DND-41 (cell line): ENCODE results near the gene RAB3C.

Experiments used
- EZH2 ChIP-seq: IDR thresholded peaks from 3 replicates; pipeline ENCODE4 v1.6.1; 2012; ENCODE audit warnings: borderline replicate concordance, low read depth, mild to moderate bottlenecking, moderate library complexity, low read length, inconsistent platforms; ENCODE audit not compliant: severe bottlenecking
- TF ChIP-seq, protein P1 (sequence below): IDR thresholded peaks from 2 replicates; pipeline ENCODE4 v1.5.1; 2012; ENCODE audit warnings: borderline replicate concordance, low read length, moderate library complexity, mild to moderate bottlenecking; ENCODE audit not compliant: poor library complexity, severe bottlenecking; ENCODE audit errors: extremely low read depth

DNA sequence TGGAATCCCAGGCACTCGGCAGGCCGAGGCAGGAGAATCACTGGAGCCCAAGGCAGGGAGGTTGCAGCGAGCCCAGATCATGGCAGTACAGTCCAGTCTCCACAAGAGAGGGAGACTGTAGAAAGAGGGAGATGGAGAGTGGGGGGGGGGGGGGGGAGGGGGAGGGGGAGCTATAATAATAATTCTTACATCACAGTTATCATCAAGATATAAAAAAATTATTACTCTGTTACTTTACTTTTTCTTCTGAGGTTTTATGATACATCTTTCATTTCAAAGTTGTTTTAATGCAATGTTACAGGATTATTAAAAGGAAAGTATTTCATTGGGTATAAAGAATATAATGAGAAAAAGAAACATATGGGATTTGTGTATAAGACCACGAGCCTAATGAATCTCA is 17.8 kb upstream of the RAB3C start:
- TF ChIP-seq, protein P1, sequence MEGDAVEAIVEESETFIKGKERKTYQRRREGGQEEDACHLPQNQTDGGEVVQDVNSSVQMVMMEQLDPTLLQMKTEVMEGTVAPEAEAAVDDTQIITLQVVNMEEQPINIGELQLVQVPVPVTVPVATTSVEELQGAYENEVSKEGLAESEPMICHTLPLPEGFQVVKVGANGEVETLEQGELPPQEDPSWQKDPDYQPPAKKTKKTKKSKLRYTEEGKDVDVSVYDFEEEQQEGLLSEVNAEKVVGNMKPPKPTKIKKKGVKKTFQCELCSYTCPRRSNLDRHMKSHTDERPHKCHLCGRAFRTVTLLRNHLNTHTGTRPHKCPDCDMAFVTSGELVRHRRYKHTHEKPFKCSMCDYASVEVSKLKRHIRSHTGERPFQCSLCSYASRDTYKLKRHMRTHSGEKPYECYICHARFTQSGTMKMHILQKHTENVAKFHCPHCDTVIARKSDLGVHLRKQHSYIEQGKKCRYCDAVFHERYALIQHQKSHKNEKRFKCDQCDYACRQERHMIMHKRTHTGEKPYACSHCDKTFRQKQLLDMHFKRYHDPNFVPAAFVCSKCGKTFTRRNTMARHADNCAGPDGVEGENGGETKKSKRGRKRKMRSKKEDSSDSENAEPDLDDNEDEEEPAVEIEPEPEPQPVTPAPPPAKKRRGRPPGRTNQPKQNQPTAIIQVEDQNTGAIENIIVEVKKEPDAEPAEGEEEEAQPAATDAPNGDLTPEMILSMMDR = no peak
- no peak for TF ChIP-seq EZH2
